Uterus (tissue), 4 donors: Measurements from ENCODE around the gene SPATC1L. TPM values are rescaled to one million over a fixed set of nuclear protein-coding genes. Genes with fewer than 3 reads are reported as not detected.

Source experiments
- DNase-seq, 2 donors: peaks; one replicate each; pipeline ENCODE4 v3.0.0-alpha.2; 2019 to 2020
- H3K27ac ChIP-seq, 2 donors: fragments of 200-600 bp; sonication (generic); 1 replicate in 1 of 2; 2 replicates in 1 of 2; pipeline ENCODE4 v1.5.1; 2016 to 2018
- H3K27me3 ChIP-seq, 2 donors: fragments of 200-600 bp; sonication (generic); one replicate each; pipeline ENCODE4 v1.5.1; 2018 to 2019; ENCODE audit warnings: control low read depth in 1 of 2
- H3K36me3 ChIP-seq, 2 donors: fragments of 200-600 bp; sonication (generic); one replicate each; pipeline ENCODE4 v1.5.1; 2019; ENCODE audit warnings: control low read depth in 1 of 2
- H3K4me1 ChIP-seq, 2 donors: fragments of 200-600 bp; sonication (generic); one replicate each; pipeline ENCODE4 v1.5.1; 2018 to 2019; ENCODE audit warnings: control low read depth in 1 of 2
- H3K4me3 ChIP-seq, 2 donors: fragments of 200-600 bp; sonication (generic); 1 replicate in 1 of 2; 2 replicates in 1 of 2; pipeline ENCODE4 v1.5.1; 2018 to 2019; ENCODE audit warnings: mild to moderate bottlenecking in 1 of 2
- H3K9me3 ChIP-seq, 2 donors: fragments of 200-600 bp; sonication (generic); one replicate each; pipeline ENCODE4 v1.5.1; 2019; ENCODE audit warnings: control low read depth in 1 of 2
- CTCF ChIP-seq, 4 experiments: fragments of 200-600 bp in 2 of 4; fragments of 450-650 bp in 2 of 4; sonication (generic) in 2 of 4; IDR thresholded peaks; one replicate each; pipeline ENCODE4 v1.5.1; 2016 to 2019; ENCODE audit warnings: antibody characterized with exemption in 4 of 4, mild to moderate bottlenecking in 2 of 4, moderate library complexity in 1 of 4
- POLR2A ChIP-seq, 2 donors: fragments of 450-650 bp; IDR thresholded peaks; one replicate each; pipeline ENCODE4 v1.6.1; 2016; ENCODE audit warnings: antibody characterized with exemption in 2 of 2, mild to moderate bottlenecking in 1 of 2, moderate library complexity in 1 of 2
- intact Hi-C: fragments of 100-400 bp; cut with DNase I; formaldehyde crosslinking; loops from one replicate; pipeline ENCODE4 v1.15.1; 2023; ENCODE audit warnings: low total_unique reads
- total RNA-seq, 4 donors: library from RNA; depleted of rRNA in 3 of 4; stranded (reverse); fragments of >200 nt in 3 of 4; gene quantifications; one replicate each; pipeline versions ENCODE4 v1.1.0 to v1.2.4, GENCODE V29; 2014 to 2023
- donor health status: DM: yes; HTN: yes; CAD: no.

The SPATC1L gene
- total RNA-seq, 4 donors from 2014 or later, result 4.9 to 10.0 (median 6.4) TPM; not detected in 1

GRCh38 chr21:46157987-46158451 lies 26.2 kb downstream of the SPATC1L start:
- Histone ChIP-seq H3K9me3 (no peaks in the 10 kb centered on the region), H3K4me3 (no peak overlapping the region), H3K27ac (no peak overlapping the region), H3K27me3 (no peaks in the 10 kb centered on the region), H3K36me3 (no peaks in the 10 kb centered on the region), H3K4me1 (peaks cover 0 to 1% of the 10 kb centered on the region in 2 donors)
- TF ChIP-seq POLR2A (IDR thresholded peaks at IDR 0.05), result no peak
- TF ChIP-seq CTCF (IDR thresholded peaks at IDR 0.05), result no peak
- intact Hi-C loops, result no loop called here
- no peak for DNase-seq

GRCh38 chr21:46157396-46157986 lies 26.8 kb downstream of the SPATC1L start:
- Histone ChIP-seq H3K9me3 (no peaks in the 10 kb centered on the region), H3K4me1 (peaks cover 0 to 4% of the 10 kb centered on the region in 2 donors), H3K27ac (no peak overlapping the region), H3K27me3 (no peaks in the 10 kb centered on the region), H3K36me3 (no peaks in the 10 kb centered on the region), H3K4me3 (no peak overlapping the region)
- TF ChIP-seq CTCF (IDR thresholded peaks at IDR 0.05), result no peak
- TF ChIP-seq POLR2A (IDR thresholded peaks at IDR 0.05), result no peak
- intact Hi-C loops, result no loop called here
- DNase-seq, result peak in 1 of 2 donors; percentile 9

- intact Hi-C loops, result no loop called here
- Histone ChIP-seq H3K36me3 (no peaks in the 10 kb centered on the region), H3K27me3 (no peaks in the 10 kb centered on the region), H3K27ac (no peak overlapping the region), H3K4me3 (no peak overlapping the region), H3K4me1 (peaks cover 0 to 4% of the 10 kb centered on the region in 2 donors), H3K9me3 (no peaks in the 10 kb centered on the region)
- DNase-seq, result peak in 1 of 2 donors; percentile 6
- TF ChIP-seq CTCF (IDR thresholded peaks at IDR 0.05) (no peak), POLR2A (IDR thresholded peaks at IDR 0.05) (no peak)
These were observed 27.6 kb downstream of the SPATC1L start for GRCh38 chr21:46156678-46157077.

- Histone ChIP-seq H3K4me3 (no peak overlapping the region), H3K4me1 (peaks cover 0 to 4% of the 10 kb centered on the region in 2 donors), H3K27me3 (no peaks in the 10 kb centered on the region), H3K27ac (no peak overlapping the region), H3K36me3 (no peaks in the 10 kb centered on the region), H3K9me3 (no peaks in the 10 kb centered on the region)
- no peak for TF ChIP-seq CTCF (IDR thresholded peaks at IDR 0.05)
- TF ChIP-seq POLR2A (IDR thresholded peaks at IDR 0.05), result no peak
- DNase-seq, result peak in 1 of 2 donors; percentile 5
- intact Hi-C loops, result no loop called here
These were observed 27.9 kb downstream of the SPATC1L start for GRCh38 chr21:46156378-46156645.

- DNase-seq, result peak in 1 of 2 donors; percentile 9
- intact Hi-C loops, result no loop called here
- H3K4me3 ChIP-seq, result no peak within 1 kb of the TSS
These were observed 28.5 kb downstream of the SPATC1L start, which contains the start of gene FTCD for GRCh38 chr21:46155514-46156377. Gene FTCD (minus strand): TSS chr21:46155579. CDS start chr21:46155523, 56 bp downstream.

More at GRCh38 chr21:46155514-46156377, 28.5 kb downstream of the SPATC1L start, which contains the start of gene FTCD:
- Histone ChIP-seq H3K4me1 (peaks cover 0 to 4% of the 10 kb centered on the region in 2 donors), H3K9me3 (no peaks in the 10 kb centered on the region), H3K27ac (no peak within 1 kb of the TSS), H3K27me3 (no peaks in the 10 kb centered on the region), H3K36me3 (no peaks in the 10 kb centered on the region)
- TF ChIP-seq POLR2A (IDR thresholded peaks at IDR 0.05), result no peak
- TF ChIP-seq CTCF (IDR thresholded peaks at IDR 0.05), result no peak
